GM18517 (cell line): ENCODE measurements around the gene EPHB6.

Experiments
- ATAC-seq: cut with Tn5 transposase; IDR thresholded peaks from one replicate; pipeline ENCODE4 v1.9.1; 2021; ENCODE audit warnings: mild to moderate bottlenecking, moderate library complexity; ENCODE audit not compliant: unreplicated experiment

EPHB6 gene

GRCh38 chr7:142894112-142894984 is 39.5 kb downstream of the EPHB6 start:
- ATAC-seq, result no peak

GRCh38 chr7:142894985-142895593 is 40.2 kb downstream of the EPHB6 start:
- no peak for ATAC-seq

- no peak for ATAC-seq
These were observed 41.3 kb downstream of the EPHB6 start for GRCh38 chr7:142896151-142896550.

GRCh38 chr7:142896741-142897379 is 42.0 kb downstream of the EPHB6 start:
- ATAC-seq, result no peak

- ATAC-seq, result no peak
These were observed 42.8 kb downstream of the EPHB6 start for GRCh38 chr7:142897691-142898090.

GRCh38 chr7:142898377-142899170 is 43.7 kb downstream of the EPHB6 start:
- ATAC-seq, result no peak

DNA sequence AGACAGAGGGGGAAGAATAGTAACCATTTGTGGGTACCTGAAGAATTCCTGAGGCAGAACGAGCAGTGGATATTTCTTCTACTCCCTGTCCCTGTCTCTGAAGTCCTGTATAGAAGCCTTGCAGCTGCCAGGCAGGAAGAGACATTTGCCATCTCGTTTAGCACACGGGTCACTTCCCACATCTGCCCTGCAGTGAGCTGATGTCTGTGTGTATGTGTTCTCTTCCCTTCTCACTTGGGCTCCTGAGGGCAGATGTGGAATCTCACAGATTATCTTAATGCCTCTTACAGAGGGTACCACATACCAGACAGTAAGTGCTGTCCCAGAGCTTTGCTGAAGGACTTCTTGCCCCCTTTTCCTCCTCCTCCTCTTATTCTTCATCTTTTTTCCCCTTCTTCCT is 44.8 kb downstream of the EPHB6 start:
- ATAC-seq, result no peak

- ATAC-seq, result no peak
These were observed 46.8 kb downstream of the EPHB6 start for GRCh38 chr7:142901426-142902259.

- ATAC-seq, result no peak
These were observed 49.3 kb downstream of the EPHB6 start for GRCh38 chr7:142904128-142904527.

DNA sequence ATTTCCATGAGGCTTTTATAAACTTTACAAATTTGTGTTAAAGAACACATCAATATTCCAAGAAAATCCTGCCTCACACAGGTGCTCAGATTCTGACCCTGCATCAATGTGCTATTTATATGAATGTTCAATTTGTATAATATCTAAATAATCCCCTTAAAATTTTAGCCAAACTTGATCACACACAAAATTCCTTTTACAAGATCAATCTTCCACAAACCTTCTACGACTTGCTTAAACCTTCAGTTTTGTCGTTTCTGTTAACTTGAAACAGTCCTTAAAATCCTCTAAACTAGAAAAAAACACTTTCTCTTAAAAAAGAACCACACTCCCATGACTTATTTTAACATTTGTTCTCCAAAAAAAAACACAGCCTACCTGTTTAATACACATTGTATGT is 50.9 kb downstream of the EPHB6 start:
- no peak for ATAC-seq

GRCh38 chr7:142906643-142907042 is 51.8 kb downstream of the EPHB6 start:
- no peak for ATAC-seq

- ATAC-seq, result no peak
These were observed 53.4 kb downstream of the EPHB6 start for GRCh38 chr7:142908290-142908689.

DNA sequence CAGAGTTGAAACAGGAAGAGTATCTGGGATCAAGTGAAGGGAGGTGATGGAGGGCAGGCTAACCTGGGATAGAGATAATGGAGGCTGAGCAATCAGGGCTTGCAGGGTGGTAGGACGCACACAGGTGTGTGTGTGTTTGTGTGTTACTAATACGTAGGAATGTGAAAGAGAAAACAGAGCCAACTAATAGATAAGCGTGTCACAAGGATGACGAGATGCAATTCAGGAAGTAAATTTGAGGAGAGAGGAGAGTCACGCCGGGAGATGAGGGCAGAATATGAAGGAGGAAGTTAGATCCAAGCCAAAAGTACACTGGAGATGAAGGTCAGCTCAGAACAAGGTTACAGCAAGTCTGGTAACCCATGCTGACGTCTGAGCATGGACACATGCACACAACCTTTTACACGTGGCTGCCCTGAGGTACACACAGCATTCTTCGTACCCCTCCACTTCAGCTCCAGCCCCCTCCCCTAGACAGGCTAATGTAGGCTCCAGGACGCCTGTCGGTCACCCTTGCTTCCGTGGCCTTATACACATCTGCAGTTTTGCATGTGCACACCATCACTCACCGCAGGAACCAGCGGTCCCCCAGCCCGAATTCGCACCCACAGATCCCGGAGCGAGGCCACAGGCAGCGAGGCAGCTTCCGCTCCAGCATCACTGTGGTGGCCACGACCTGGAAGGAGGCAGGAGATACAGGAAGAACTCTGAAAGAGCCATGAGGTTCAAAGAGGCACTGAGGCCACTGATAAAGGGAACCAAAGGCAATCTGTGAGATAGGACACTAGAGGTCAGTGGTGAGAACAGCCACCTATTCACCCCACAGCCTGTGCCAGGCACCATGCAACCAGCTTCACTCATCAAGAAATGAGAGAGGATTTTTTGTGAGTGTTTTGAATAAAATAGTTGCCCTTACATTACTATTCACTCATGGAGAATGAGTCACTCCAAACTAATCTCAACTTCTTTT is 54.3 kb downstream of the EPHB6 start:
- ATAC-seq, result no peak

GRCh38 chr7:142910031-142910433 is 55.2 kb downstream of the EPHB6 start:
- ATAC-seq, result no peak

DNA sequence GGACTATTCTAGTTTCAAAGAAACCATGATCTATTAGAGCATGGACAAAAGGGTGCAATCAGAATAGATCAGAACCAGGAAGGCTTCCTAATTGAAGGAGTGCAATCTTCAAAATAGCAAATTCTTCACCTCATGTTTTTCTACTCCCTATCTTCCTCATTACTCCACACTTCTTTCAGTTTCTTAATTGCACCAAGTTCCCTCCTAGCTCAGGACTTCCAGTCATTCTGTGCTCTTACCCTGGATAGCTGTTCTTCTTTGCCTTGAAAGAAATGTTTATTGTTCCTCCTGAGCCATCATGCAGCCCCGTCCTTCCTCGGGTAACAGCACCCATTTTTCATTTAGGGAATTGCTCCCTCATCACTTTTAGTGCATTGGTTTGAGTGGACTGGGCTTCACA is 55.6 kb downstream of the EPHB6 start:
- no peak for ATAC-seq

DNA sequence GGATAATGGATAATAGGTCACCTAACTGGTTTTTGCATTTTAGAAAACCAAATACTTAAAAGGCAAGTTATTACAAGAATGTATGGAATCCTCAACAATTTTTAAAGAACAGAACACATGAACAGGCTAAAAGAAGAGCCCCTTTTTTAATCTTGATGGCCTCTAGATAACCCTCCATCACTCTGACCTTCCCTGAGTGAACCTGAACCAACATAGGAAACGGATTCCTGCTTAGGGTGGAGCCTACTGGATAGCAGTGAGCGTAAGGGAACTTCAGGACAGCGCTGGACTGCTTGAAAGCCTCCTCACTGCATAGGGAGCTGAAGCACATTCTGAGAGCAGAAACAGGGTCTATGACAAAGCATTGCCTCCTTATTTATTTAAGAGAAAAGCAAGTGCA is 58.2 kb downstream of the EPHB6 start:
- no peak for ATAC-seq

DNA sequence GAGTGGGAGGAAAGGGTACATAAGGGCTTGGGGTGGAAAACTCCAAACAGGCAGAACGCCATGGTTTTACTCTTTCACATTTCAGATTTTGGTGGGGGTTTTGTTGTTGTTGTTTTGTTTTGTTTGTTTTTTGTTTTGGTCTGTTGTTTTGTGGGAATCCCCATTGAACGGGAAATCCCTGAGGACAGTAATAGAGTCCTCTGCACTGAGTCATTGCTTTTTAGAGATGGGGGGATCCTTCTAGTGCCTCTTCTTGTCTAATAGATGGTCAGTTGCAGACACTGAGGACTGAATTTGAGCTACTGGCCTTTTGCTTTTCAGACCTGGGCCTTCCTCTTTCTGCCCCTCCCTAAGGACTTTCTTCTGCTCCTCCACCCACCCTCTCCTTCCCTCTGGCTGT is 58.7 kb downstream of the EPHB6 start:
- no peak for ATAC-seq

DNA sequence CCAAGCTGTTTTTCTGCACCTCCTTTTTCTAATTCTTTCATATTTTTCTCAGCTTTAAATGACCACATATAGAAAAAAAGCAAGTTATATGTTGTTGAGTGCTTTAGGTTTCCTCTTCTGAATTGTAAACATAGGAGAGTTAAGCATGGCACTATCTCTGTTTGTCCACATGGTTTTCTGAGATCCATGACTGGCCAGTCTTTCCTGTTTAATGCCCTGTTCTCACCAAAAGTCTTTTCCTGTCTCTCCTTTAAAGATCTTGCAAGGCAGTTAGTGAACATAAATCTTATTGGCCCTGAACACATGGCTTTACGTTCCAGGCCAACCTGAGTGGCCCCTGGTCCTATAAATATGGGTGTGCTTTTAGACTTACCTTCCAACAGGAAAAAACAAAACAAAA is 59.2 kb downstream of the EPHB6 start:
- no peak for ATAC-seq

GRCh38 chr7:142915315-142915714 is 60.4 kb downstream of the EPHB6 start:
- ATAC-seq, result no peak
